DMS153 treated with DMSO at 0.1 percent for 48 hours (cell line): Measurements from ENCODE around the gene DCAF4L1.
A peak's percentile ranks its signal among the peaks of the same experiment; 100 is the strongest.

Experiments used
- DNase-seq: peaks from one replicate; lab custom pipeline; 2025; ENCODE audit not compliant: unreplicated experiment; lab: John Stamatoyannopoulos, UW

Gene DCAF4L1

GRCh38 chr4:41989994-41990364 is 8.4 kb downstream of the DCAF4L1 start:
- no peak for DNase-seq

GRCh38 chr4:41990365-41991111 is 9.0 kb downstream of the DCAF4L1 start, which contains the start of gene SLC30A9:
TSS of gene SLC30A9 (plus strand) at chr4:41990530. CDS start at chr4:41990652, 122 bp downstream.
- DNase-seq: peak; percentile 48

GRCh38 chr4:41991916-41992767 is 10.6 kb downstream of the DCAF4L1 start:
- DNase-seq: no peak

GRCh38 chr4:41992967-41993857 is 11.7 kb downstream of the DCAF4L1 start:
- DNase-seq: no peak

- no peak for DNase-seq
Observed at GRCh38 chr4:41994461-41994985, 13.0 kb downstream of the DCAF4L1 start.

- no peak for DNase-seq
Observed at GRCh38 chr4:41998019-41998418, 16.5 kb downstream of the DCAF4L1 start.

- DNase-seq: no peak
Observed at GRCh38 chr4:41999321-41999720, 17.8 kb downstream of the DCAF4L1 start.

- no peak for DNase-seq
Observed at GRCh38 chr4:42008011-42008786, 26.6 kb downstream of the DCAF4L1 start.

GRCh38 chr4:42015438-42015837 is 33.9 kb downstream of the DCAF4L1 start:
- no peak for DNase-seq

- no peak for DNase-seq
Observed at GRCh38 chr4:42018451-42018850, 36.9 kb downstream of the DCAF4L1 start.
